A673 (cell line): Measurements from ENCODE around the gene RASIP1. TPM values are rescaled to one million over a fixed set of nuclear protein-coding genes. Genes with fewer than 3 reads are reported as not detected.

Experiments used
- BruUV-seq: library from RNA; stranded (reverse); fragments of 400-500 nt; replicated peaks from 2 replicates; lab custom pipeline; 2021; lab: Mats Ljungman, UMichigan
- CTCF ChIA-PET: fragments of 300-600 bp; sonication (Branson Sonifier 250); formaldehyde crosslinking; loops from one replicate; lab custom pipeline; 2022; ENCODE audit warnings: antibody characterized with exemption; lab: Charles Lee
- POLR2A ChIA-PET: fragments of 300-600 bp; sonication (Branson Sonifier 250); formaldehyde crosslinking; loops from one replicate; lab custom pipeline; 2022; ENCODE audit warnings: antibody characterized with exemption; ENCODE audit not compliant: low non-redundant PET; lab: Charles Lee
- DNase-seq: peaks from one replicate; pipeline ENCODE4 v3.0.0-alpha.2; 2015; ENCODE audit warnings: low spot score
- H3K27ac ChIP-seq: fragments of 200-600 bp; sonication (generic); 2 replicates; pipeline ENCODE4 v1.5.1; 2016; ENCODE audit warnings: mixed run types, low read depth, mild to moderate bottlenecking, mixed read lengths, antibody characterized with exemption, low read length; ENCODE audit not compliant: poor library complexity, severe bottlenecking
- H3K27me3 ChIP-seq: fragments of 200-600 bp; sonication (generic); replicated peaks from 2 replicates; pipeline ENCODE4 v1.6.1; 2017; ENCODE audit warnings: mixed run types, low read depth, mild to moderate bottlenecking, mixed read lengths, antibody characterized with exemption, low read length; ENCODE audit not compliant: insufficient read depth, poor library complexity
- H3K36me3 ChIP-seq: fragments of 200-600 bp; sonication (generic); 2 replicates; pipeline ENCODE4 v1.6.1; 2016; ENCODE audit warnings: mixed run types, mild to moderate bottlenecking, mixed read lengths, antibody characterized with exemption, low read length; ENCODE audit not compliant: insufficient read depth, poor library complexity, severe bottlenecking
- H3K4me1 ChIP-seq: fragments of 200-600 bp; sonication (generic); 2 replicates; pipeline ENCODE4 v1.6.1; 2017; ENCODE audit warnings: mixed run types, mild to moderate bottlenecking, mixed read lengths, antibody characterized with exemption, low read length; ENCODE audit not compliant: insufficient read depth, poor library complexity, severe bottlenecking
- H3K4me3 ChIP-seq: fragments of 200-600 bp; sonication (generic); 2 replicates; pipeline ENCODE4 v1.5.1; 2016; ENCODE audit warnings: low read depth, mixed run types, mild to moderate bottlenecking, mixed read lengths, low read length; ENCODE audit not compliant: poor library complexity, severe bottlenecking
- H3K9me3 ChIP-seq: fragments of 200-600 bp; sonication (generic); 2 replicates; pipeline ENCODE4 v1.6.1; 2016; ENCODE audit warnings: mixed run types, low read depth, mild to moderate bottlenecking, mixed read lengths, antibody characterized with exemption, low read length; ENCODE audit not compliant: poor library complexity, severe bottlenecking
- EZH2 ChIP-seq: fragments of 200-600 bp; sonication (generic); IDR thresholded peaks from 2 replicates; pipeline ENCODE4 v1.6.1; 2017; ENCODE audit warnings: borderline replicate concordance, low read depth, mild to moderate bottlenecking, mixed read lengths, antibody characterized with exemption, low read length; ENCODE audit not compliant: poor library complexity, severe bottlenecking
- intact Hi-C: fragments of 100-400 bp; cut with micrococcal nuclease; formaldehyde crosslinking; loops from one replicate; pipeline ENCODE4 v1.10.0; 2022; ENCODE audit not compliant: unreplicated experiment
- total RNA-seq: library from RNA; stranded (reverse); gene quantifications from 2 replicates; pipeline ENCODE4 v1.2.3, GENCODE V29; 2021
- TF ChIP-seq, protein P1 (sequence below): fragments of 300-800, 200-600 bp; sonication (generic); conservative IDR thresholded peaks from 2 replicates; pipeline ENCODE4 v1.5.1; 2017; ENCODE audit warnings: low read depth, mild to moderate bottlenecking, antibody characterized with exemption, low read length, moderate library complexity, mixed read lengths

RASIP1 gene
- total RNA-seq, 1 experiment from 2014 or later: 3.8 TPM

DNA sequence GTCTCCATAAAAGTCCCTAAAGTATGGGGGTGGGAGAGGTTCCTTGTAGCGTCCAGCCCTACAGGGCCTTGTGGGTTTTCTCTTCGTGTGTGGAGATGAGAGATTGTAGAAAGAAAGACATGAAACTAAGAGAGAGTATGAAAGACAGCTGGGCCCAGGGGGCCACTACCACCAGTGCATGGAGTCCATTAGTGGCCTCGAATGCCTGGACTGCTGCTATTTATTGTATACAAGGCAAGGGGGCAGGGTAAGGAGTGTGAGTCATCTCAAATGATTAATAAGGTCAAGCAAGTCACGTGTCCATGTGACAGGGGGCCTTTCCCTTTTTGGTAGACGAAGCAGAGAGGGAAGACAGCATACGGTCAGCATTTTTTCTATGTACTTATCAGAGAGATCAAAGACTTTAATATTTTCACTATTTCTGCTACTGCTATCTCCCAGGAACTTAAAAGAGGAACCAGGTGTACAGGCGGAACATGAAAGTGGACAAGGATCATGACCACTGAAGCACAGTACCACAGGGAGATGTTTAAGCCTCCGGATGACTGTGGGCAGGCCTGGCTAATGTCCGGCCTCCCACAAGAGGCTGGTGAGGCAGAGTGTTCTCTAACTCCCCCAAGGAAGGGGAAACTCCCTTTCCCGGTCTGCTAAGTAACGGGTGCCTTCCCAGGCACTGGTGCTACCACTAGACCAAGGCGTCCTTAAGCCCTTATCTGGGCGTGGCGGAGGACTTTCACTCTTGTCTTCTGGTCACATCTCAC, 40.4 kb upstream of the RASIP1 start:
- ChIA-PET CTCF (no interaction called here), POLR2A (no interaction called here)
- no peak overlapping the region for H3K27ac ChIP-seq
- no peaks in the 10 kb centered on the region for H3K27me3 ChIP-seq
- H3K36me3 ChIP-seq: no peaks in the 10 kb centered on the region
- H3K4me3 ChIP-seq: no peak overlapping the region
- no peak for TF ChIP-seq EZH2
- TF ChIP-seq, protein P1, sequence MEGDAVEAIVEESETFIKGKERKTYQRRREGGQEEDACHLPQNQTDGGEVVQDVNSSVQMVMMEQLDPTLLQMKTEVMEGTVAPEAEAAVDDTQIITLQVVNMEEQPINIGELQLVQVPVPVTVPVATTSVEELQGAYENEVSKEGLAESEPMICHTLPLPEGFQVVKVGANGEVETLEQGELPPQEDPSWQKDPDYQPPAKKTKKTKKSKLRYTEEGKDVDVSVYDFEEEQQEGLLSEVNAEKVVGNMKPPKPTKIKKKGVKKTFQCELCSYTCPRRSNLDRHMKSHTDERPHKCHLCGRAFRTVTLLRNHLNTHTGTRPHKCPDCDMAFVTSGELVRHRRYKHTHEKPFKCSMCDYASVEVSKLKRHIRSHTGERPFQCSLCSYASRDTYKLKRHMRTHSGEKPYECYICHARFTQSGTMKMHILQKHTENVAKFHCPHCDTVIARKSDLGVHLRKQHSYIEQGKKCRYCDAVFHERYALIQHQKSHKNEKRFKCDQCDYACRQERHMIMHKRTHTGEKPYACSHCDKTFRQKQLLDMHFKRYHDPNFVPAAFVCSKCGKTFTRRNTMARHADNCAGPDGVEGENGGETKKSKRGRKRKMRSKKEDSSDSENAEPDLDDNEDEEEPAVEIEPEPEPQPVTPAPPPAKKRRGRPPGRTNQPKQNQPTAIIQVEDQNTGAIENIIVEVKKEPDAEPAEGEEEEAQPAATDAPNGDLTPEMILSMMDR: no peak
- BruUV-seq: no TSS peak
- H3K4me1 ChIP-seq: no peaks in the 10 kb centered on the region
- H3K9me3 ChIP-seq: no peaks in the 10 kb centered on the region
- DNase-seq: no peak
- intact Hi-C loops: no loop called here

- no peaks in the 10 kb centered on the region for H3K9me3 ChIP-seq
- no peak overlapping the region for H3K27ac ChIP-seq
- H3K4me1 ChIP-seq: no peaks in the 10 kb centered on the region
- H3K27me3 ChIP-seq: no peaks in the 10 kb centered on the region
- TF ChIP-seq, protein P1: no peak
- no peak for TF ChIP-seq EZH2
- H3K4me3 ChIP-seq: no peak overlapping the region
- H3K36me3 ChIP-seq: no peaks in the 10 kb centered on the region
- ChIA-PET POLR2A (no interaction called here), CTCF (no interaction called here)
- no TSS peak for BruUV-seq
- DNase-seq: no peak
- intact Hi-C loops: no loop called here
Observed at GRCh38 chr19:48779636-48780035, 39.2 kb upstream of the RASIP1 start.

GRCh38 chr19:48777720-48778119, 37.3 kb upstream of the RASIP1 start:
- no peaks in the 10 kb centered on the region for H3K4me1 ChIP-seq
- no peaks in the 10 kb centered on the region for H3K9me3 ChIP-seq
- ChIA-PET CTCF (no interaction called here), POLR2A (no interaction called here)
- H3K27me3 ChIP-seq: no peaks in the 10 kb centered on the region
- intact Hi-C loops: no loop called here
- H3K27ac ChIP-seq: no peak overlapping the region
- H3K36me3 ChIP-seq: no peaks in the 10 kb centered on the region
- H3K4me3 ChIP-seq: no peak overlapping the region
- DNase-seq: no peak
- no peak for TF ChIP-seq EZH2
- TF ChIP-seq, protein P1: no peak
- no TSS peak for BruUV-seq
